SH-SY5Y (cell line): ENCODE results near the gene NAT16.

Experiments
- GATA2 ChIP-seq: IDR thresholded peaks from 2 replicates; pipeline ENCODE4 v1.6.1; 2011; ENCODE audit warnings: mild to moderate bottlenecking, low read depth, low read length
- GATA3 ChIP-seq: IDR thresholded peaks from 2 replicates; pipeline ENCODE4 v1.6.1; 2011; ENCODE audit warnings: low read depth, mild to moderate bottlenecking, low read length, moderate library complexity

GRCh38 chr7:101185258-101185839, 5.3 kb upstream of the NAT16 start:
- no peak for TF ChIP-seq GATA2
- no peak for TF ChIP-seq GATA3
